Measurements from ENCODE around the gene EMILIN1.
"Not testable (repeated sequence)": the region's sequence is repeated elsewhere in the genome, so short reads cannot be mapped to it uniquely, and the experiment has no call there.

The EMILIN1 gene

DNA sequence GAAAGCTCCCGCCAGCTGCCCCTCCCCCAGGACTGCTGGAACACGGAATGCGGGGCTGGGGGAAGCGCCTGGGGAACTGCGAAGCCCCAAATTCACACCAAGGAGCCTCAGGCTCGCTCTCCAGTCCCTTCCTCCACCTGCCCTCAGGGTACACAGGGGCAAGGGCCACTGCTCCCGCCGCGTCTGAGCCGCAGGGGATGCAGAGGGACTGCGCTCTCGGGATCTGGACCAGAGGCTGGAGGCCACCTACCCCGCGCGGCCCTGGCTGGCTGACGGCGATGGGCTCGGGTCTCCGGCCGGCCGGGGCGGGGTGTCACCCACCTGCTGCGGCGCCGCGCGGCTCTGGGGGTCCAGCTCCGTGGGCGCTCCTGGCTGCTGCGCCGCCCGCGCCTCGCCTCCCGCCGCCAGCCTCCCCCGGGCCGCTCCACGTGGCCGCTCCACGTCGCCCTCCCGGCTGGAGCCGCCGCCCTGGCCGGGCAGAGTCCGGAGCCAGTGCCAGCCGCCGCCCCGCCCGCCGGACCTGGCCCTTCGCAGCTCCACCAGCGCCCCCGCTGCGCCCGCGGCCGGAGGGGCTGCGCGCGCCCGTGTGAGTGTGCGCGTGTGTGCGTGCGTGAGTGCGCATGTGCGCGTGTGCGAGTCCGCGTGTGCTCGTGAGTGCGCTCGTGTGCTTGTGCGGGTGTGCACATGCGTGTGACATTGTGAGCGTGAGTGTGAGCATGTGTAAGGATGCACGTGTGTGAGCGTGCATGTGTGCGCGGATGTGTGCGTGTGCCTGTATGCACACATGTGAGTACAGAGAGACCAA lies 40.3 kb downstream of the EMILIN1 start, which contains the start of gene CGREF1:
Gene CGREF1 (minus strand): TSS at position 604 of the 805 bp plus-strand sequence. CDS start 14,762 bp downstream, outside the sequence.
- Histone ChIP-seq H3K9me3 (ENCODE audit: severe bottlenecking) (no peaks in the 10 kb centered on the region), H3K27me3 (ENCODE audit: insufficient read depth, low read depth, severe bottlenecking) (no peaks in the 10 kb centered on the region), H3K4me3 (ENCODE audit: low read depth, low read length) (peak within 1 kb of the TSS; percentile 75), H3K27ac (no peak within 1 kb of the TSS), H3K36me3 (no peaks in the 10 kb centered on the region)
- DNase-seq = peak; percentile 56
- TF ChIP-seq, protein P1, sequence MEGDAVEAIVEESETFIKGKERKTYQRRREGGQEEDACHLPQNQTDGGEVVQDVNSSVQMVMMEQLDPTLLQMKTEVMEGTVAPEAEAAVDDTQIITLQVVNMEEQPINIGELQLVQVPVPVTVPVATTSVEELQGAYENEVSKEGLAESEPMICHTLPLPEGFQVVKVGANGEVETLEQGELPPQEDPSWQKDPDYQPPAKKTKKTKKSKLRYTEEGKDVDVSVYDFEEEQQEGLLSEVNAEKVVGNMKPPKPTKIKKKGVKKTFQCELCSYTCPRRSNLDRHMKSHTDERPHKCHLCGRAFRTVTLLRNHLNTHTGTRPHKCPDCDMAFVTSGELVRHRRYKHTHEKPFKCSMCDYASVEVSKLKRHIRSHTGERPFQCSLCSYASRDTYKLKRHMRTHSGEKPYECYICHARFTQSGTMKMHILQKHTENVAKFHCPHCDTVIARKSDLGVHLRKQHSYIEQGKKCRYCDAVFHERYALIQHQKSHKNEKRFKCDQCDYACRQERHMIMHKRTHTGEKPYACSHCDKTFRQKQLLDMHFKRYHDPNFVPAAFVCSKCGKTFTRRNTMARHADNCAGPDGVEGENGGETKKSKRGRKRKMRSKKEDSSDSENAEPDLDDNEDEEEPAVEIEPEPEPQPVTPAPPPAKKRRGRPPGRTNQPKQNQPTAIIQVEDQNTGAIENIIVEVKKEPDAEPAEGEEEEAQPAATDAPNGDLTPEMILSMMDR (IDR thresholded peaks at IDR 0.05; ENCODE audit: low read depth, low read length) = no peak

DNA sequence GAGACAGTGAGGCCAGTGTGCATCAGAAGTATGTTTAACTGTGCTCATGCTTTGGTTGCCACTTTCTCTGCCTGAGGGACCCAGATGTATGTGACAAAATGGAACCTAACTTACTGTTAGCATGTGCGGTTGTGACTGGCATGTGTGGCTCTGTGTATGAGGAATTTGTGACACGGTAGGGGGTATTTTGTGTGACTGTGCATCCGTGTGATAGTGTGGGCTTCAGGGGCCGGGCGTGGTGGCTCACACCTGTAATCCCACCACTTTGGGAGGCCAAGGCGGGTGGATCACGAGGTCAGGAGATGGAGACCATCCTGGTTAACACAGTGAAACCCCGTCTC lies 40.9 kb downstream of the EMILIN1 start:
- DNase-seq; H3K36me3 ChIP-seq; H3K27me3 ChIP-seq (ENCODE audit: insufficient read depth, low read depth, severe bottlenecking); H3K9me3 ChIP-seq (ENCODE audit: severe bottlenecking); H3K27ac ChIP-seq: not testable (repeated sequence)
- H3K4me3 ChIP-seq (ENCODE audit: low read depth, low read length) = peak overlapping the region; percentile 75

DNA sequence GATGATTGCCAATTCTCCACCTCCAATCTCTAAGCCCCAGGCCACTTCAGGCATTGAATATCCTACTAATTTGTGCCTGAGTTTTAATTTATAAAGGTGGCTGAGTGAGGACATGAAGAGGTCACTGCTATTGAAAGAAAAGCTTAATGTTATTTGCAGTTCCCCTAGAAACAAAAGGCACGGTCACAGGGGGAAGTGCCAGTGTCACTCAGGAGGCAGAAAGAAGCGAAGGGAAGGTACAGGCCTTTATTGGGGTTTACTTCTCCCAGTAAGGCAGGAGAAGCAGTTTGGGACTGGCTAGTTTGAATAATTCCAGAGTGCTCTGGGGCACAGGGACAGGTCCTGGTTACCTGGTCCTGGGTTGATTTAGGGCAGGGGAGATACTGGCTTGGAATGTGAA lies 43.5 kb downstream of the EMILIN1 start:
- TF ChIP-seq, protein P1 (IDR thresholded peaks at IDR 0.05; ENCODE audit: low read depth, low read length) = no peak
- H3K9me3 ChIP-seq (ENCODE audit: severe bottlenecking) = no peaks in the 10 kb centered on the region
- no peaks in the 10 kb centered on the region for H3K36me3 ChIP-seq
- no peak overlapping the region for H3K4me3 ChIP-seq (ENCODE audit: low read depth, low read length)
- no peak overlapping the region for H3K27ac ChIP-seq
- H3K27me3 ChIP-seq (ENCODE audit: insufficient read depth, low read depth, severe bottlenecking) = no peaks in the 10 kb centered on the region
- DNase-seq = no peak

DNA sequence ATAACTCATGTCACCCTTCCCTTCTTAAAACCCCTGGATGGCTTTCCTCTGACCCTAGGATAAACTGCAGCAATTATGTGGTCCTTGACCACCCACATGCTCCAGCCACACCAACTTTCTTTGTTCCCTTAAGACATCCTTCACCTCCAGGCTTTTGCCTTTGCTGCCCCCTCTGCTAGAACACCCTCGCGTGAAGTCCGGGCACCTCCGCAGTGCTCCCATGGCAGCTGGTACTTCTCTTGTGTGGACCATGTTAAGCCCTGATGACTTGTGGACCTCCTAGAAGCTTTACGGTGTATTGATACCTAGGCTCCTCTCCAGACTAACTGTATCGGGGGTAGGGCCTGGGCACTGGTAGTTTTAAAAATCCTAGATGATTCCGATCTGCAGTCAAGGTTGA lies 44.4 kb downstream of the EMILIN1 start:
- Histone ChIP-seq H3K4me3 (ENCODE audit: low read depth, low read length) (peak overlapping the region; percentile 68), H3K27ac (no peak overlapping the region), H3K27me3 (ENCODE audit: insufficient read depth, low read depth, severe bottlenecking) (no peaks in the 10 kb centered on the region), H3K36me3 (no peaks in the 10 kb centered on the region), H3K9me3 (ENCODE audit: severe bottlenecking) (no peaks in the 10 kb centered on the region)
- TF ChIP-seq, protein P1 (IDR thresholded peaks at IDR 0.05; ENCODE audit: low read depth, low read length) = no peak
- DNase-seq = no peak

DNA sequence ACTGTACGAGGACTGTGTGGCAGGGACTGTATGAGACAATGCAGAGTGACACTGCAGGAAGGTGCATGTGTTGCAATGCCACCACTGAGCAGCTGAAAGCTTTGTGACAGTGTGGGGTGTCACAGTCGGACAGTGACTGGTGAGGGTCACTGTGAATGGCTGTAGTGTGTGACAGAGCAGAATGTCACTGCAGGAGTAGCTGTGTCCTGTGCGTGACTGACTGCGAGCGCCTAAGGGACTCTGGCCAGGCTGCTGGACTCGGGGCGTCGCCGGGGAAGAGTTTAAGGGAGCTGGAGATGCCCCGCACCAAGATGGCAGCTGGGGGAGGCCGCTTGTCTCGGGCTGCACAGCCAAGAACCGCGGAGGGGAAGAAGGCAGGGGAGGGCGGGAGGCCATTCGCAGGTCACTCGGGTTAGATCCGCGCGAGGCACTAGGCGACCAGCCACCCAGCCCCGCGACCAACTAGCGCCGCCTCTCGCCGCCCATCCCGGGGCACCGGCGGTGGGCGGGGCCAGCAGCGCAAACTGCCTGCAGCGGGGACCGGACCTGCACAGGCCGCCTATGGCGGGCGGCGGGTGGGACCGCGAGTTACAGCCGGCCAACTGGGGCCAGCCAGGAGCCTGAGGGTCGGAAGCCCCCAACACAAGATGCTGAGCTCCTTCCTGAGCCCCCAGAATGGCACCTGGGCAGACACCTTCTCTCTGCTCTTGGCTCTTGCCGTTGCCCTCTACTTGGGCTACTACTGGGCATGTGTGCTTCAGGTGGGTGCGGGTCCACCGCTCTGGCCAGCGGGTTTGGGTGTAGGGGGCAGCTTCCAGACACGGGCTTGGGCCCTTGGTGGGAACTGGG lies 45.1 kb downstream of the EMILIN1 start, which contains the start of gene ABHD1:
Gene ABHD1 (plus strand): TSS at position 514 of the 849 bp plus-strand sequence. CDS start 134 bp downstream, at position 648.
- Histone ChIP-seq H3K27ac (peak within 1 kb of the TSS; percentile 25), H3K9me3 (ENCODE audit: severe bottlenecking) (no peaks in the 10 kb centered on the region), H3K36me3 (no peaks in the 10 kb centered on the region), H3K27me3 (ENCODE audit: insufficient read depth, low read depth, severe bottlenecking) (no peaks in the 10 kb centered on the region), H3K4me3 (ENCODE audit: low read depth, low read length) (peak within 1 kb of the TSS; percentile 68)
- peak; percentile 77 for DNase-seq
- TF ChIP-seq, protein P1 (IDR thresholded peaks at IDR 0.05; ENCODE audit: low read depth, low read length) = 0 out of 2 replicates have a peak, but pooled peaks have one; percentile 14

DNA sequence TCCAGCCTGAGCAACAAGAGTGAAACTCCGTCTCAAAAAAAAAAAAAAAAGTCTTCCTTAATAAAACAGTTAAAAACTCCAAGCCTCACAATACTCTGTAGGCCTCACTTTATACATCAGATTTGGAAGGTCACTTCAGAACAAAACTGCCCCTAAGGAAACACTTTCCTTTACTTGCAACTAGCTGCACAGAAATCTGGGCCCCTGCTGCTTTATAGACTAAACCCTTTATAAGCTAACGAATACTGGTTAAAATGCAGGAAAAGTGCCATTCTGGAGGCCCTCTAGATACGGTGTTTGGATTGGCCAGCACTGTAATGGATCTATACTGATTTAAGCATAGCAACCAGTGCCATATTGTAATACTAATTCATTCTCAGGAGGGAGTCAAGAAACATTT lies 46.7 kb downstream of the EMILIN1 start:
- Histone ChIP-seq H3K36me3 (peaks cover 5% of the 10 kb centered on the region), H3K27ac (no peak overlapping the region), H3K9me3 (ENCODE audit: severe bottlenecking) (no peaks in the 10 kb centered on the region), H3K27me3 (ENCODE audit: insufficient read depth, low read depth, severe bottlenecking) (no peaks in the 10 kb centered on the region), H3K4me3 (ENCODE audit: low read depth, low read length) (no peak overlapping the region)
- TF ChIP-seq, protein P1 (IDR thresholded peaks at IDR 0.05; ENCODE audit: low read depth, low read length) = no peak
- no peak for DNase-seq
